Small intestine (tissue), 7 donors: ENCODE data around the gene TRDMT1. TPM values are rescaled to one million over a fixed set of nuclear protein-coding genes. Genes with fewer than 3 reads are reported as not detected.

Experiments used
- DNase-seq, 2 donors: peaks; one replicate each; pipeline versions ENCODE4 v3.0.0 to v3.0.0-alpha.2; 2013
- FAIRE-seq: peaks from 2 replicates; lab custom pipeline; 2012; peaks lifted over from hg19 to GRCh38; lab: Jason Lieb, UNC
- H3K27ac ChIP-seq, 3 donors: one replicate each; pipeline ENCODE4 v1.5.1; 2013; ENCODE audit warnings: low read length in 2 of 3, mild to moderate bottlenecking in 2 of 3, control low read depth in 1 of 3, inconsistent platforms in 1 of 3, low read depth in 1 of 3, moderate library complexity in 1 of 3
- H3K27me3 ChIP-seq, 3 donors: one replicate each; pipeline ENCODE4 v1.6.1; 2013; ENCODE audit warnings: low read length in 3 of 3, inconsistent platforms in 1 of 3; ENCODE audit not compliant: control insufficient read depth in 3 of 3, insufficient read depth in 3 of 3
- H3K36me3 ChIP-seq, 3 donors: one replicate each; pipeline ENCODE4 v1.6.1; 2013; ENCODE audit warnings: low read length in 3 of 3, inconsistent platforms in 1 of 3, low read depth in 1 of 3, mild to moderate bottlenecking in 1 of 3, moderate library complexity in 1 of 3; ENCODE audit not compliant: control insufficient read depth in 3 of 3, insufficient read depth in 2 of 3
- H3K4me1 ChIP-seq, 3 donors: one replicate each; pipeline ENCODE4 v1.6.1; 2013; ENCODE audit warnings: low read length in 2 of 3, inconsistent platforms in 1 of 3, low read depth in 1 of 3, mild to moderate bottlenecking in 1 of 3, moderate library complexity in 1 of 3; ENCODE audit not compliant: control insufficient read depth in 3 of 3, insufficient read depth in 2 of 3
- H3K4me3 ChIP-seq, 3 donors: one replicate each; pipeline ENCODE4 v1.5.1; 2013; ENCODE audit warnings: low read length in 3 of 3, control low read depth in 1 of 3, inconsistent platforms in 1 of 3, low read depth in 1 of 3, mild to moderate bottlenecking in 1 of 3, moderate library complexity in 1 of 3
- H3K9me3 ChIP-seq, 2 donors: one replicate each; pipeline ENCODE4 v1.6.1; 2013; ENCODE audit warnings: low read depth in 1 of 2, low read length in 1 of 2; ENCODE audit not compliant: control insufficient read depth in 2 of 2, insufficient read depth in 1 of 2
- WGBS, 3 donors: extraction: QIAGEN DNeasy Blood & Tissue Kit; methylation state at CpG; one replicate each; pipeline ENCODE4 v1.1.7; 2013; 5-methylcytosine and 5-hydroxymethylcytosine counted together
- polyA plus RNA-seq, 4 donors: library from polyadenylated mRNA; stranded (reverse) in 3 of 4; unstranded in 1 of 4; fragments of 200-250 nt in 3 of 4; fragments of 120-200 nt in 1 of 4; gene quantifications; one replicate each; pipeline versions ENCODE4 v1.2.1 to v1.2.3, GENCODE V29; 2013
- donor health status: healthy with polysubstance abuse.
- donor health status: control.
- donor health status: control.
- donor health status: Bipolar disorder and iron deficiency.
- donor health status: healthy.

The TRDMT1 gene
- polyA plus RNA-seq, 4 donors: 1.4 to 6.0 (median 1.9) TPM

- peak overlapping the region in 2 of 3 donors; percentile 65 to 77 for H3K4me3 ChIP-seq
- peak overlapping the region in 2 of 3 donors; percentile 91 to 98 for H3K27ac ChIP-seq
- no peaks in the 10 kb centered on the region for H3K27me3 ChIP-seq
- FAIRE-seq: no peak
- no peaks in the 10 kb centered on the region for H3K36me3 ChIP-seq
- 6 to 14% (median 10%) methylated on average over 10 of the region's 10 CpGs for WGBS, 3 donors
- peaks cover 0 to 18% (median 0%) of the 10 kb centered on the region in 3 donors for H3K4me1 ChIP-seq
- peak in 1 of 2 donors; percentile 16 for DNase-seq
- H3K9me3 ChIP-seq: peaks cover 0 to 2% of the 10 kb centered on the region in 2 donors
Observed at GRCh38 chr10:17200001-17200911, 1.2 kb downstream of the TRDMT1 start.

DNA sequence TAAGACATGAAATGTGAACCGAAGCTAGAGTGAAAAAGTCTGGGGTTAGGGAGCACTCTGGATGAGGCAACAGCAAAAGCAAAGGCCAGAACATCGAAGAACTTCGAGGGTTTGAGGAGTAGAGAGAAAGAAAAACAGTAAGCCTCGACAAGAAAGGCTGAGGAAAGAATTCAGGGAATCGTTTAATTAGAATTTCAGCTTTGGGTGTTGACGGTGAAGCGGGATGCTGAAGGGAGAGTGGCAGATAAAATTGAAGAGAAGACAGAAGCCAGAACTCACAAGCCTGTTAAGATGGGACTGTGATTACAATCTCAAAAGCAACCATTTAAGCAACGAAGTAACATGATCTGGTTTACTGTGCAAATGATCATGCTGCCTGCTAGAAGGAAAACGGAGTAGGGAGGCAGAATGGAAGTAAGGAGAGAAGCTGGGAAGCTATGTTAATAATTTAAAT, 2.1 kb downstream of the TRDMT1 start:
- WGBS, 3 donors: 54 to 80% (median 68%) methylated on average over 9 of the region's 9 CpGs
- DNase-seq (peak in 1 of 2 donors; percentile 15), FAIRE-seq (no peak)
- H3K27ac ChIP-seq: peak overlapping the region in 2 of 3 donors; percentile 55 to 91
- H3K36me3 ChIP-seq: no peaks in the 10 kb centered on the region
- H3K9me3 ChIP-seq: peaks cover 0 to 2% of the 10 kb centered on the region in 2 donors
- peaks cover 0 to 18% (median 0%) of the 10 kb centered on the region in 3 donors for H3K4me1 ChIP-seq
- peak overlapping the region in 1 of 3 donors; percentile 10 for H3K4me3 ChIP-seq
- no peaks in the 10 kb centered on the region for H3K27me3 ChIP-seq

DNA sequence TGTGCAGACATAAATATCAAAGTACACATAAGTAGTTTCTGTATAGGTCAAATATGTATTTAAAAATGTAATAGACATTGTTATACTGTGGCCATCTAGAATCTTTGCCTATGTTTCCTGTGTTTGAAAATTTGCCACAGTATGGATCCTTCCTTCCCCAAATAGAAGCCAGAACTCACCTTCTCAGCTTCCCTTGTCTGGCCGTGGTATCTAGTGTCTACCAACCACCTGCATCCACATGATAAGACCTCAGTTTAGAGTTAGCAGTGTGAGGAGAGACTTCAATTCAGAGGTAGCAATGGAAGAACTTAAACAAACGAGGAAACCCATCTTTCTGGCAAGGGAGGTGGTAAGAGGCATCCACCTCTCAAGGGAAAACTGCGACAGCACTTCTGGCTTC, 4.9 kb downstream of the TRDMT1 start:
- H3K4me3 ChIP-seq: no peak overlapping the region
- FAIRE-seq (no peak), DNase-seq (no peak)
- peaks cover 0 to 2% of the 10 kb centered on the region in 2 donors for H3K9me3 ChIP-seq
- H3K36me3 ChIP-seq: peaks cover 0 to 4% (median 0%) of the 10 kb centered on the region in 3 donors
- WGBS, 3 donors: 70 to 87% (median 81%) methylated on average over 3 of the region's 3 CpGs
- no peak overlapping the region for H3K27ac ChIP-seq
- peaks cover 0 to 8% (median 0%) of the 10 kb centered on the region in 3 donors for H3K4me1 ChIP-seq
- H3K27me3 ChIP-seq: no peaks in the 10 kb centered on the region

DNA sequence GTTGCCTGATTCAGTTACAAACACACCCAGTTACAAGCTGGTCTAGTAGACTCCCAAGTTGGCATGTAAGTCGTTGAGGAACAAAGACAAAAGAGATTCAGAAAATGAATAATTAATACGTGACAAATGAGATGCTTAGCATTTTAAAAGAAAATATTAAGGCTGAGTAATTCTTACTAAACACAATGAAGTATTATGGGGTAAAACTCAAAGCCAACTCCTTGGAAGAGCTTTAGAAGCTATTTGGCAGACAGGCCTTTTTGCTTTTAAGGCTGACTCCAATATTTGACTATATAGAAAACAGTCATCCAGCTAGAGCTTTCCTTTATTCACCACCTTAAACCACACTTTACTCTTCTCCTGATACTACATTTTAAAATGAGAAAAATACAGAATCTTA, 5.4 kb downstream of the TRDMT1 start:
- H3K9me3 ChIP-seq: peaks cover 0 to 2% of the 10 kb centered on the region in 2 donors
- H3K27me3 ChIP-seq: no peaks in the 10 kb centered on the region
- no peak overlapping the region for H3K27ac ChIP-seq
- DNase-seq (no peak), FAIRE-seq (no peak)
- H3K4me1 ChIP-seq: peaks cover 0 to 8% (median 0%) of the 10 kb centered on the region in 3 donors
- H3K4me3 ChIP-seq: no peak overlapping the region
- WGBS, 3 donors: 66 to 88% (median 86%) methylated on average over 2 of the region's 2 CpGs
- H3K36me3 ChIP-seq: peaks cover 0 to 4% (median 0%) of the 10 kb centered on the region in 3 donors

DNA sequence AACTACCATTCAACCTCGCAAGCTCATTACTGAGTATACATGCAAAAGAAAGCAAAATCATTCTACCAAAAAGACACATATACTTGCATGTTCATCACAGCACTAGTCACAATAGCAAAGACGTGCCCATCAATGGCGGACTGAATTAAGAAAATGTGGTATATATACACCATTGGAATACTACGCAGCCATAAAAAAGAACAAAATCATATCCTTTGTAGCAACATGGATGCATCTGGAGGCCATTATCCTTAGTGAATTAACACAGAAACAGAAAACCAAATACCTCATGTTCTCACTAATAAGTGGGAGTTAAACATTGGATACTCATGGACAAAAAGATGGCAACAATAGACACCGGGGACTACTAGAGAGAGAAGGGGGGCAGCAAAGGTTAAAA, 6.4 kb downstream of the TRDMT1 start:
- 78 to 90% (median 81%) methylated on average over 5 of the region's 5 CpGs for WGBS, 3 donors
- Histone ChIP-seq H3K27ac (no peak overlapping the region), H3K9me3 (peaks cover 0 to 2% of the 10 kb centered on the region in 2 donors), H3K36me3 (peaks cover 0 to 4% (median 0%) of the 10 kb centered on the region in 3 donors), H3K4me3 (no peak overlapping the region), H3K27me3 (no peaks in the 10 kb centered on the region), H3K4me1 (peaks cover 0 to 8% (median 0%) of the 10 kb centered on the region in 3 donors)
- FAIRE-seq: no peak
- no peak for DNase-seq

DNA sequence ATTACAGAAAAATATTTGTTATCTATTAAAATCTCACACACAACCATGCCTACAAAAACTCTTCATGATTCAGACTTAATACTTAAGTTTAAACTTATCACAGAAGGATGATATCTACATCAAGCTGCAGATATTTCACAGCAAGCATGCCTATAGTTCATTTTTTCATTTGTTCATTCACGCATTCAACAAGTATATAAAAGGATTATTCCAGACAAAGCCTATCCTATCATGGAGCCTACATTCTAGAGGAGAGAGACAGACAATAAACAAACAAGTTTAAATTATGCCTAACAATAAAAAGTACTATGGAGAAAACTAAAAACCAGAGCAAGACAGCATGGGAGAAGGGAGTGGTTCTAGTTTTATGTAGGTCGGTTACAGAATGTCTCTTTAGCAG, 10.9 kb downstream of the TRDMT1 start:
- peaks cover 0 to 4% (median 0%) of the 10 kb centered on the region in 3 donors for H3K36me3 ChIP-seq
- 79 to 89% (median 81%) methylated on average over 2 of the region's 2 CpGs for WGBS, 3 donors
- no peak overlapping the region for H3K4me3 ChIP-seq
- DNase-seq (no peak), FAIRE-seq (no peak)
- H3K27me3 ChIP-seq: no peaks in the 10 kb centered on the region
- H3K9me3 ChIP-seq: no peaks in the 10 kb centered on the region
- no peak overlapping the region for H3K27ac ChIP-seq
- no peaks in the 10 kb centered on the region for H3K4me1 ChIP-seq

- Histone ChIP-seq H3K36me3 (peaks cover 0 to 4% (median 0%) of the 10 kb centered on the region in 3 donors), H3K4me1 (no peaks in the 10 kb centered on the region), H3K27me3 (no peaks in the 10 kb centered on the region), H3K4me3 (no peak overlapping the region), H3K9me3 (no peaks in the 10 kb centered on the region), H3K27ac (no peak overlapping the region)
- DNase-seq: no peak
- FAIRE-seq: no peak
- 77 to 94% (median 90%) methylated on average over 3 of the region's 3 CpGs for WGBS, 3 donors
Observed at GRCh38 chr10:17188644-17189172, 12.8 kb downstream of the TRDMT1 start.

- WGBS, 3 donors: 98 to 100% (median 98%) methylated on average over 3 of the region's 3 CpGs
- Histone ChIP-seq H3K4me3 (no peak overlapping the region), H3K27ac (no peak overlapping the region), H3K27me3 (no peaks in the 10 kb centered on the region), H3K4me1 (no peaks in the 10 kb centered on the region), H3K9me3 (no peaks in the 10 kb centered on the region), H3K36me3 (no peaks in the 10 kb centered on the region)
- FAIRE-seq (no peak), DNase-seq (no peak)
Observed at GRCh38 chr10:17185873-17186272, 15.6 kb downstream of the TRDMT1 start.
